Measurements from ENCODE around the gene INO80D. TPM values are rescaled to one million over a fixed set of nuclear protein-coding genes. Genes with fewer than 3 reads are reported as not detected.

Gene INO80D
- total RNA-seq, 2 donors from 2014 or later = 10.6 to 11.9 TPM

GRCh38 chr2:205947621-205948495 is 138.1 kb downstream of the INO80D start:
- Histone ChIP-seq H3K9me3 (no peaks in the 10 kb centered on the region), H3K4me3 (no peak overlapping the region), H3K36me3 (replicated peaks in 1 of 2; ENCODE audit: insufficient read depth in 1 of 2, low read depth in 2 of 2) (no peaks in the 10 kb centered on the region), H3K27me3 (no peaks in the 10 kb centered on the region), H3K27ac (no peak overlapping the region), H3K4me1 (peaks cover 7% of the 10 kb centered on the region)
- intact Hi-C loops (cut with DNase I) = no loop called here
- DNase-seq = peak; percentile 71 to 79 (median 74)
- TF ChIP-seq POLR2A (IDR thresholded peaks at IDR 0.05) (no peak), CTCF (IDR thresholded peaks at IDR 0.05) (peak; percentile 80 to 89 (median 88))
- WGBS, 2 donors = 16 to 19% methylated on average over 15 of the region's 15 CpGs
- ATAC-seq = peak; percentile 92

GRCh38 chr2:205946226-205946625 is 139.7 kb downstream of the INO80D start:
- no peak for ATAC-seq
- DNase-seq = no peak
- H3K9me3 ChIP-seq = no peaks in the 10 kb centered on the region
- no peak overlapping the region for H3K4me3 ChIP-seq
- intact Hi-C loops (cut with DNase I) = no loop called here
- H3K36me3 ChIP-seq (replicated peaks in 1 of 2; ENCODE audit: insufficient read depth in 1 of 2, low read depth in 2 of 2) = no peaks in the 10 kb centered on the region
- TF ChIP-seq POLR2A (IDR thresholded peaks at IDR 0.05) (no peak), CTCF (IDR thresholded peaks at IDR 0.05) (no peak)
- H3K4me1 ChIP-seq = peaks cover 7% of the 10 kb centered on the region
- WGBS, 2 donors = 73 to 77% methylated on average over 6 to 7 of the region's 7 CpGs
- H3K27ac ChIP-seq = no peak overlapping the region
- H3K27me3 ChIP-seq = no peaks in the 10 kb centered on the region

Small RNA genes lying within 50 kb of the gene (small RNA-seq; reads per million reads assigned to genes)
- not detected for gene RF00006
- gene RF00019 = not detected

Other genes starting within 250 kb of the INO80D start
- gene NDUFS1, start 73.3 kb upstream of the INO80D start, total RNA-seq = 10 to 100 TPM; 18.7 to 24.1 TPM
- 100 to 1,000 TPM; 174 to 397 TPM for gene EEF1B2, start 73.7 kb upstream of the INO80D start, total RNA-seq
- 10 to 100 TPM; 13.2 to 13.5 TPM for gene ZDBF2, start 188.5 kb upstream of the INO80D start, total RNA-seq